GM21526 (cell line): ENCODE results near the gene SV2B.

Experiments used
- ATAC-seq: cut with Tn5 transposase; IDR thresholded peaks from one replicate; pipeline ENCODE4 v1.9.1; 2021; ENCODE audit warnings: moderate library complexity; ENCODE audit not compliant: unreplicated experiment, low FRiP score

The SV2B gene

DNA sequence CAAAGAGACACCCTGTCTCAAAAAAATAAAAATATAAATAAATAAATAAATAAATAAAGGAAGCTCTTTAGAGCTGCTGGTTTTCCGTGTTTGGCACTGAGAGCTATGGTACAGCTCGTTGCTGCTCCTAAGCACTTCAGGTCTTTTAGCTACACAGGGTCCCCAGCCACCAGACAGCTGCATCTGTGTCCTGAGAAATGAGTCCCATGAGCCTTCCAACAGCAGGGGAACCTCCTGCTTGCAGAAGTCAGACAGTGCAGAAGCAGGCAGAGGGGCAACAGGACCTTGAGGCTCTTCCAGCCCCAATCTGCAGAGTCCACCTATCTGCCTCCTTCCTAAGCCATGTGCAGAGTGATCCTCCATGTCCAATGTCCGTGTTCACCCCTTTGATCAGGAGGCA, 159.0 kb downstream of the SV2B start:
- ATAC-seq = no peak

DNA sequence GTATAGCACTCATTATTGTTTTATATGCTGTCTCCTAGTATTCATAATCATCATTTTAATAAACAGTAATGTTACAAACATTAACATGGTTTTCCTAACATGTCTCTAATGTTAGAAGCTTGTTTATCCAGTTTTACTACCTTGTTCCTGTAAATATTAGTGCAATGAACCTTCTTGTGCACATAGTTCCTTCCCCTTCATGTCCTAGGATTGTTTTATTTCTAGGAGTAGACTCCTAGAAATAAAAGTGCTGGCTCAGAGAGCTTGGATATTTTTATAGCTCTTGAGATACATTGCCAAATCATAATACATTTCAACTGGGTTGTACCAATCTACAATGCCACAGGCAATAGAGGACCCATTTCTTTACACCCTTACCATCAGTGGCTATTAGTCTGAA, 161.3 kb downstream of the SV2B start:
- ATAC-seq = no peak

DNA sequence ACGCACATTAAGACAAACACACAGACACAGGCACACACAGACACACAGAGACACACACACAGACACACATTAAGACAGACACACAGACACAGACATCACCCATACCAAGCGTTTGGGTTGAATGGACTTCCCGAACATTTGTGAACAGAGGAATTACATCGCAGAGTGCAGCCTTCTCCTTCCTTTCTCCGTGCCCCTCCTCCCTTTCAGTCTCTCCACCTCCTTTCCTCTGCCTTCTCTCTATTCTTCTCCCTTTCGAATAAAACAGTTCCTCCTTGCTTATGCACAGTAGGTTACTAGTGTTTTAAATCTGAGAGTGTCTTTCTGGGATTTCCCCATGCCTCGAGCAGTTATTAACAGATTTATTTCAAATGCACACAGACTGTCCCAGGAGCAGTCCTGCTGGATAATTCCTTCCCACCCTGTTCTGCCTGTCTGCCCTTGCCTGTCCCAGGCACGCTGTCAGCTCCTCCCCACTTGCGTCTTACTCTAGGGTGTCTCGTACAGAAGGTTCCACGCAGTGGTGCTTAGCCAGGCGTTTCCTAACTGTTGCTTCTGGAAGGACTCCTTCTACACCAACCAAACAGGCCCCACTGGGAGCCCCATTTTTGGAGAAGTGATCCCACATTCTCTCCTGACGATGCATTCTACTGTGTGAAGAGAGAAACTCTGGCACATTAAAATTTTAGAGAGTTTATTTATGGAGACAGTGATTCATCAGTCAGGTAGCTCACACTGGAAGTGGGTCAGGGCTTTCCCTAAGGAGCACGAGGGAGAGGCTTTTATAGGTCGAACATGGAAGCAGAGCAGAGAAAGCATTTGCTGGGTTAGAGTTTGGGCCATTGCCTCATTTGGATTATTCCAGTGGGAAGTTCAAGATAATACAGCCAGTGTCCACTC, 163.8 kb downstream of the SV2B start:
- ATAC-seq = no peak

GRCh38 chr15:91264651-91265351, 164.7 kb downstream of the SV2B start:
- ATAC-seq = no peak

- ATAC-seq = no peak
Measured at GRCh38 chr15:91265416-91265940, 165.4 kb downstream of the SV2B start.

- no peak for ATAC-seq
Measured at GRCh38 chr15:91268510-91268909, 168.5 kb downstream of the SV2B start.

- ATAC-seq = no peak
Measured at GRCh38 chr15:91270747-91271146, 170.7 kb downstream of the SV2B start.

DNA sequence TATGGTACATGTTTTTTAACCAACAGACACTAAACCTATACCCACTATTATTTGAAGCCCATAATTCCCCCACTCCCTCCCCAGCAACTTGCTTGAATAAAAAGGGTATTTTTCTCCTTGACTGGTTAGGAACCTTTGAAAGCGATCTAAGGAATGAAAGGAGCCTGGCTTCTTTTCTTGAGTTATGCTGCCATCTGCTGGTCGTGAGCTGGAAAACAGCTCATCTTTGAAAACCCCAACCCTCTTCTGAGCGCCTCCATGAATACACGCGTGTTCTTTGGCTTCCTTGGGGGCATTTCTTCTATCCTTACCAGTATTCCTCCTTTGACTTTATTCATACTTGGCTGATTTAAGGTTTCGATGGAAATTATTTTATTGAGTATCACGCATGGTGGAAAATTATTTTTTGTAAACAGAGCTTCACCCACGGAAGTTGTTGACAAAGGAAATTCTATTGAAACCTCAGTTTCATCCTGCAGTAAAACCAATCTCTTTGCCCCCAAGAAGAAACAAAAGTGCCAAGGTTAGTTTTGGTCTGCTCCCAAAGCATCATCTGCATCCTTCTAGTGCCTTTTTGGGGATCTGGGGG, 171.6 kb downstream of the SV2B start:
- ATAC-seq = peak; percentile 63

- no peak for ATAC-seq
Measured at GRCh38 chr15:91275844-91276243, 175.8 kb downstream of the SV2B start.

DNA sequence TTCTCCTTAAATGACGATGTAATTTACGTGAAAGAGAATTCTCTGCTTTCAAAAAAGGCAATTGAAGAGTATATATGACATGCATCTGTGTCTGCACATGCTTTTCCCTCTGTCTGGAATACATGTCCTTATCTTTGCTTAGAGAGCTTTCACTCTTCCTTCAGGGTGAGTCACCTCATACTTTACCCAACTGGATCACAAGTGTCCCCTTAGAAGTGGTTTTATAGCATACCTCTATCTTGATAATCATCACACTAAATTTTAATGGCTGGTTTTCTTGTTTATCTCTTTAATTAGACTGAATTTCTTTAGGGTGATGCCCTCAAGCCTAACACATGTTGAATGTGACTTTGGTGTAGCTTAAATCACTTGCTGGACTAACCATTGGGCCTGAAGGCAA, 178.9 kb downstream of the SV2B start:
- no peak for ATAC-seq

- no peak for ATAC-seq
Measured at GRCh38 chr15:91279486-91279885, 179.4 kb downstream of the SV2B start.

DNA sequence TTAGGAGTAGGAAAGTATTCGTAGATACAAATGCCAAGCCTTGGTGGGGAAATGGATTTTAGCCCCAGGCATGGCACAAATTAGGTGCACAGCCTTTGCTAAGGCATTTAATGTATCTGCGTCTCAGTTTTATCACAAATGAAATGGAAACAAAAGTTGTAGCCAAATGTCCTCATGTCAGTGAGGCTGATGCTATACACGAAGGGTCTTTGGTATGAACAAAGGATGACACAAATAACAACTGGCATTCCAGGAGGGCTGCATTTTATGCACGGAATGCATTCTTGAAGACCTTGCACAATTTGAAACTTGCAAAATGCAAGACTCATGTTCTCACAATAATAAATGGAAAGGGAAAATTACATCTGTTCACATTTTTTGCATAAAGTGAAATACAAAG, 181.9 kb downstream of the SV2B start:
- ATAC-seq = no peak

GRCh38 chr15:91282486-91282885, 182.4 kb downstream of the SV2B start:
- no peak for ATAC-seq

DNA sequence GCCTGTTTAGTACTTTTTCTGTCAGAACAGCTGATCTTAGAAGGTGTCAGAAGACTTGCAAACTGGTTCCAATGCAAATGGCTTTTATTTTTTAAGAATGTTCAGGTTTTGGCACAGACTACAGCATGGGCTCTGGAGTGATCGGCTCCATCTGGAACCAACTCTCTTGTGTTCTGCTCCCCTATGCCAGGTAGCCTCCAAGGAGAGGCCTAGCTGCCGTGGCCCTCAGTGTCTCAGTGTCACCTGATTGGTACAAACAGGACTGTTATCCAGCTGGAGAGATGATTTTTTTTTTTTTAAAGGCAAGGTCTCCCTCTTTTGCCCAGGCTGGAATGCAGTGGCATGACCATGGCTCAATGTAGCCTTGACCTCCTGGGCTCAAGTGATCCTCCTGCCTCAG, 183.1 kb downstream of the SV2B start:
- ATAC-seq = no peak

DNA sequence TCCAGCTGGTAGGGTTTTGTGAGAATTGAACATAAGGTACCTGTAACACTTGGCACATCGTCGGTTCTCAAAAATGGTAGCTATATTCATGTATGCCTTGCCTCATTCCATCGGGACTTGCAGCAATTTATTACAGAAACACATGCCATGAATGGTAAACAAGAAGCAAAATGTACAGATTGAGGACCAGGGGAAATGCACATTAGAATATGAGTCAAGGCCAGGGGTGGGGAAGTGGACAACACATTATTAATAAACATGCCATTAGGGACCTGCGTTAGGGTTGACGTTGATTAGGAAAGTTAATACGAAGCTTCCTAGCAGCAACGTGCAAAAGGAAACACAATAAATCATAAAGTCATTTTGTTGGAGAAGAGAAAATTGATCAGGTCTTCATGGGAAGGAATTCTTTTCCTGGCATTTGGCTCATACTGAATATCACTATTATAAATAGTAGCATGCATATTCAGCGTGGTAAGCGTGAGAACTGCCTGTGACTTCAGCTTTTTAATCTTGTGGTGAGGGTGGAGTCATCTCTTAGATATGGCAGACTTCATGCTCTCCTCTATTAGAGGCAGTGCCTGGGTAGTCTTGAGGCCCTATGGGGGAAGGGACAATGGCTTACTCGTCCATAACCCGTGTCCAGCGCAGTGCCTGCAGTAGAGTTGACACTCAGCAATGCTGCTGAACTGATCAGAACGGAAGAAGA, 184.9 kb downstream of the SV2B start:
- ATAC-seq = no peak

- ATAC-seq = no peak
Measured at GRCh38 chr15:91289324-91289723, 189.3 kb downstream of the SV2B start.

DNA sequence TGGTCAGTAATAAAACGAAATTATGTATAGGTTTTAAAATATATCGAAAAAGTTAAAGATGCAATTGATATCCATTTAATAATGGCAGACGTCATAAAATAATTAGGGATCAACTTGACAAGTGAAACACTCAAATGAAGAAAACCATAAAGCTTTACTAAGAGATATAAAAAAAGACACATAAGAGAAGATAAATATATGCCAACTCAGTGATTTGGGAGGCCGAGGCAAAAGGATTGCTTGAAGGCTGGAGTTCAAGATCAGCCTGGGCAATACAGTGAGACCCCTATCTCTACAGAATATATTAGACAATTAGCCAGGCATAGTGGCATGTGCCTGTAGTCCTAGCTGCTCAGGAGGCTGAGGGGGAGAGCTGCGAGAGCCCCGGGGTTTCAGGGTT, 190.5 kb downstream of the SV2B start:
- no peak for ATAC-seq

DNA sequence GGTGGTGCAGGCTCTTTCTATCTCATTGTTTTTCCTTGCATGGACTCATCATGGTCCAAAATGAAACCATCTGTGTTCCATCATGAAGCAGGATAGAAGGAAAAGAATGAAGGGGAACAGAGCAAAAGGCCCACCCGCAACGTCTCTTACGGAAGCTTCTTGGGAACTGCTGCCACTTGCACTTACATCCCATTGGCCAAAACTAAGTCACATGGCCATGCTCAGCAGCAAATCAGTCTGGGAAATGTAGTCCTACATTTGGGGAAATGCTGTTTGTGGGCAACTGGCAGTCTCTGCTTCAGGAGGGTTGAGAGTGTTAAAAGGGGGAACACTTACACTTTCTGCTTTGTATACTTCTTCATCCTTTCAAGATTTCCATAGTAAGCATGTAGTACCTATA, 191.6 kb downstream of the SV2B start:
- no peak for ATAC-seq

- ATAC-seq = no peak
Measured at GRCh38 chr15:91294344-91294743, 194.3 kb downstream of the SV2B start.

DNA sequence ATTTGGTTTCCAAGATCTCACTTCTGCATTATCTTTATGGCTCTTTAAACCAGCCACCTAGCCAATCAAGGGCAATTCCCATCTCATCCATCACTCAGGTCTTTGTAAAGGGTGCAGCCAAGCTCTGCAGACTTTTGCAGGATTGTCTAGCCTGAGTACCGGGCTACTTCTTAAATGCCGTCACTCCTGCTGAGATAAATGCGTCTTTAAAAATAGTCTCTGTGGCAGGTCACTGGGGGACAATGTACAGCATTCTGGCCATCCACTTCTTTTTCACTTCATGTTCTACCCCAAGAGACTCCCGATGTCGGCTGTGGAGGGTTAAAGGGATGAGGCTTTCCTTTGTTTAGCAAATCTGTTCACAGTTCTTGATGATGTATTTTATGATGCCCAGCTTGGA, 194.7 kb downstream of the SV2B start:
- no peak for ATAC-seq

GRCh38 chr15:91298101-91298500, 198.0 kb downstream of the SV2B start:
- no peak for ATAC-seq
